DMS53 treated with DMSO at 0.1 percent for 48 hours (cell line): Measurements from ENCODE around the gene SMKR1.
"Not testable (repeated sequence)": the region's sequence is repeated elsewhere in the genome, so short reads cannot be mapped to it uniquely, and the experiment has no call there.

Source experiments
- DNase-seq: peaks from one replicate; lab custom pipeline; 2025; ENCODE audit not compliant: unreplicated experiment; lab: John Stamatoyannopoulos, UW

Gene SMKR1

GRCh38 chr7:129524405-129524804, 22.1 kb downstream of the SMKR1 start:
- not testable (repeated sequence) for DNase-seq

GRCh38 chr7:129525225-129525862, 23.0 kb downstream of the SMKR1 start:
- no peak for DNase-seq

- no peak for DNase-seq
Measured at GRCh38 chr7:129529643-129530042, 27.3 kb downstream of the SMKR1 start.

GRCh38 chr7:129530795-129531391, 28.6 kb downstream of the SMKR1 start:
- peak; percentile 12 for DNase-seq

- no peak for DNase-seq
Measured at GRCh38 chr7:129531721-129532120, 29.4 kb downstream of the SMKR1 start.

- DNase-seq = no peak
Measured at GRCh38 chr7:129532375-129532774, 30.0 kb downstream of the SMKR1 start.

- not testable (repeated sequence) for DNase-seq
Measured at GRCh38 chr7:129534558-129535274, 32.4 kb downstream of the SMKR1 start.

- no peak for DNase-seq
Measured at GRCh38 chr7:129535896-129536295, 33.6 kb downstream of the SMKR1 start.

GRCh38 chr7:129536323-129536722, 34.0 kb downstream of the SMKR1 start:
- no peak for DNase-seq

GRCh38 chr7:129538790-129539189, 36.5 kb downstream of the SMKR1 start:
- no peak for DNase-seq

- no peak for DNase-seq
Measured at GRCh38 chr7:129540340-129540739, 38.0 kb downstream of the SMKR1 start.

- DNase-seq = no peak
Measured at GRCh38 chr7:129544700-129545099, 42.4 kb downstream of the SMKR1 start.

- DNase-seq = no peak
Measured at GRCh38 chr7:129550693-129551360, 48.5 kb downstream of the SMKR1 start.

- DNase-seq = peak; percentile 84
Measured at GRCh38 chr7:129553899-129554461, 51.6 kb downstream of the SMKR1 start.

- no peak for DNase-seq
Measured at GRCh38 chr7:129556607-129557133, 54.3 kb downstream of the SMKR1 start.

- DNase-seq = no peak
Measured at GRCh38 chr7:129557686-129558481, 55.6 kb downstream of the SMKR1 start.

- DNase-seq = no peak
Measured at GRCh38 chr7:129559564-129559963, 57.2 kb downstream of the SMKR1 start.

GRCh38 chr7:129560831-129561230, 58.5 kb downstream of the SMKR1 start:
- no peak for DNase-seq

GRCh38 chr7:129561677-129562359, 59.5 kb downstream of the SMKR1 start:
- DNase-seq = no peak
